Hippocampal formation (tissue), 2 donors: ENCODE measurements around the gene SPEM1.

Experiments used
- DNase-seq, 2 donors: peaks; one replicate each; lab custom pipeline; 2025; lab: John Stamatoyannopoulos, UW

SPEM1 gene

GRCh38 chr17:7418472-7419152 lies 1.5 kb upstream of the SPEM1 start:
- DNase-seq = no peak

DNA sequence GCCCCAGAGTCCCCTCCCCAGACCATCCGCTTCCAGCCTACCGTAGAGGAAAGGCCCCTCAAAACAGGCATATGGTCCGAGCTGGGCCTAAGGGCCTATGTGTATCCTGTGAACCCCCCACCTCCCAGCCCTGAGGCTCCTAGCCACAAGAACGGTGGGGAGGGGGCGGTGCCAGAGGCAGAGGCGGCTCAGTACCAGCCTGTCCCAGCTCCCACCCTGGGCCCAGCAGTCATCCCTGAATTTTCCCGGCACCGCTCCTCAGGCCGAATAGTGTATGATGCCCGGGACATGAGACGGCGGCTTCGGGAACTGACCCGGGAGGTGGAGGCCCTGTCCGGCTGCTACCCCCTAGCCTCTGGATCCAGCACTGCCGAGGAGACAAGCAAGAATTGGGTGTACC lies 1.1 kb downstream of the SPEM1 start:
- DNase-seq = no peak

DNA sequence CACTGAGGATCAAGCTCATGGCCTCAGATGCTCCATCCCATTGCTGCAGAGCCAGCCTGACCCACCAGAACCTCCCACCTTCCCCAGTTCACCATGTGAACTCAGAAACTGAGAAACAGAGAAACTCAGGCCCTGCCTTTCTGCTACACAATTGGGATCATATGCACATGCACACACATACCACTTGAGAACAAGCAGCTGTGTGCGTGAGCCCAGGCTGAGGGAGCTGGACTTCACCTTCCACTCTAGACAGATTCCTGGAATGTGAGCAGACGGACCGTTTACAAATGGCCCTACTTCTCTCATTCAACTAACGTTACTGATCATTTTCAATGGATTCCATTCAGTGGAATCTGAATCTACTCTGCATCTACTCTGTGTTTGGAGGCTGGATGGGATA lies 3.6 kb downstream of the SPEM1 start:
- no peak for DNase-seq

GRCh38 chr17:7425316-7425715 lies 5.2 kb downstream of the SPEM1 start, which contains the start of gene SPEM2:
Gene SPEM2 (plus strand): TSS chr17:7425616. CDS start chr17:7425689, 73 bp downstream.
- no peak for DNase-seq

DNA sequence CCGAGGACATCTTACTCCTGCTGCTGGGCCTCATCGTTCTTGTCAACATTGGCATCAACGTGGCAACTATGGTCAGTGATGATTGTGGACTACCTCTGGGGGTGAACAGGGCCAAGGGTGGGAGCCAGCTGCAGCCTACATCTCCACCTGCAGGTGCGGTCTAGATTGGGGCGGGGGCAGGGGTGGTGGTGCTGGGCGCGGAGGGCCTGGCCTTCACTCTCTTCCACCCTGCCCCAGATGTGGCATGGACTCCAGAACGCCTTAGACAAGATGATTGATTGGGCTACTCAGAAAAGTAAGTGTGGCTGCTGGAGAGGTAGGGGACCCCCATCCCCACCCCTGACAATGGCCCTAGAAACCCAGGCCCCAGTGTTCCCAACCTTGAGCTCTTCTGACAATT lies 5.6 kb downstream of the SPEM1 start:
- DNase-seq = no peak

- no peak for DNase-seq
Observed at GRCh38 chr17:7426203-7426863, 6.2 kb downstream of the SPEM1 start.

- no peak for DNase-seq
Observed at GRCh38 chr17:7426896-7427489, 6.9 kb downstream of the SPEM1 start.

DNA sequence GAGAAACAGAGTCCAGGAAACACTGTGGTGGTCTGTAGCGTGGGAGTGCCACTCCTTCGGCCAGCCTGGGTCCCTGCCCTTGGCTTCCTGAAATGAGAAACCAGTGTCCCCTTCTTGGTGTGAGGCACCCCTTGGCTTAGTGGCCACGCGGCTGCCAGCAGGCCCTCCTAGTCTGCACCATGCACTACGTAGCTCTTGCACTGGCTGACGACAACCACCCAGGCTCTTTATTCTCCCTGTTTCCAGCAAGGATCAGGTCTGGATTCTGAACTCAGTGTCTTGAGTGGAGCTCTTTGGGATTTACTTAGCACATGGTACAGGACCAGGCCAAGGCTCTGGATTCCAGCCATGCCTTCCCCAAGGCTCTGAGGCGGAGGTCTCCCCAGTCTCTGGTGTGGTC lies 7.4 kb downstream of the SPEM1 start:
- DNase-seq = no peak

DNA sequence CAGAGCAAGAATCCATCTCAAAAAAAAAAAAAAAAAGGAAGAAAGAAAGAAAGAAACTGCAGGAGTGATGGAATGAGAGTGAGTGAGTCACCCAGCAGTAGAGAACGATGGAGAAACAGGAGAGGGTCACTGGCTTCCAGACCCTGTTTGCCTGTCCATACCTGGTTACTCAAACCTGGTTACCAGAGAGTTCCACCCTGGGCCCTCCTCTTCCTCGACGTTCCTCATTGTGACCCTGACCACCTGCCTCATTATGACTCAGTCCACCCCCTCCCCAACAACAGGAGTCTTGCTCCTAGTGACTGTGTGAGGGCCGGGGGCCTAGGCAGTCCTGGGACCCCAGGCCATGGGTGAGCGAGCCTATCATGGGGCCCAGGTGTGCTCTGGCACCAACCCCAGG lies 8.4 kb downstream of the SPEM1 start, which contains the start of gene SPEM3:
Gene SPEM3 (plus strand): TSS at position 301 of the 400 bp plus-strand sequence. CDS start 46 bp downstream, at position 347.
- no peak for DNase-seq

GRCh38 chr17:7429722-7430121 lies 9.6 kb downstream of the SPEM1 start:
- DNase-seq = no peak

DNA sequence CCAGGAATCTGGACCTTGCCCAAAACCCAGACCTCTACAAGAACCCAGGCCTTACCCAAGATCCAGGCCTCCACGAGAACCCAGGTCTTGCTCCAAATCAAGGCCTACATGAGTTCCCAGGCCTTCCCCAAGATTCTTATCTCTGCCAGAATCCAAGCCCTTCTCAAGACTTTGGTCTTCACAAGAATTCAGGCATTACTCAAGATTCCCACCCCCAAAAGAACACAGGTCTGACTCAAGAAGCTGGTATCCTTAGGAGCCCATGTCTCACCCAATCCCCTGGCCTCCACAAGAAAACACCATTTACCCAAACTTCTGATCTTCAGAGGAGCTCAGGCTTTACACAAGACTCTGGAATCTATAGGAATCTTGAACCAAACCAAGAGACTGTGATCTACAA lies 11.1 kb downstream of the SPEM1 start:
- DNase-seq = no peak

DNA sequence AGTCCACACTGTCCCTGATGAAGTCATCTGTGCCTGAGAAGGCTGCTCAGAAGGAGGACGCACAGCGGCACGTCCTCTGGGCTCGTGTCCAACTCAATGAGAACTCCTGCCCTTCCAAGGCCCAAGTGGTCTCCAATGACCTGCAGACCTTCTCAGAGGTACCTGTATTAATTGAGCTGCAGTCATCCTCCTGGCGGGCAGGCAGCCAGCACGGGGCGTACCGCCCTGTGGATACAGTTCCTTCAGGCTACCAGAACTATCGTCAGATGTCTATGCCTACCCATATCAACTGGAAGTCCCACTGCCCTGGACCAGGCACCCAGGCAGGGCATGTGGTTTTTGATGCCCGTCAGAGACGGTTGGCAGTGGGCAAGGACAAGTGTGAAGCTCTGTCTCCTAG lies 12.2 kb downstream of the SPEM1 start:
- DNase-seq = no peak

GRCh38 chr17:7435676-7436555 lies 15.8 kb downstream of the SPEM1 start:
- peak in 1 of 2 donors; percentile 23 for DNase-seq

- DNase-seq = peak; percentile 44 to 53
Observed at GRCh38 chr17:7436556-7437368, 16.6 kb downstream of the SPEM1 start.

- DNase-seq = no peak
Observed at GRCh38 chr17:7437369-7437863, 17.3 kb downstream of the SPEM1 start.

DNA sequence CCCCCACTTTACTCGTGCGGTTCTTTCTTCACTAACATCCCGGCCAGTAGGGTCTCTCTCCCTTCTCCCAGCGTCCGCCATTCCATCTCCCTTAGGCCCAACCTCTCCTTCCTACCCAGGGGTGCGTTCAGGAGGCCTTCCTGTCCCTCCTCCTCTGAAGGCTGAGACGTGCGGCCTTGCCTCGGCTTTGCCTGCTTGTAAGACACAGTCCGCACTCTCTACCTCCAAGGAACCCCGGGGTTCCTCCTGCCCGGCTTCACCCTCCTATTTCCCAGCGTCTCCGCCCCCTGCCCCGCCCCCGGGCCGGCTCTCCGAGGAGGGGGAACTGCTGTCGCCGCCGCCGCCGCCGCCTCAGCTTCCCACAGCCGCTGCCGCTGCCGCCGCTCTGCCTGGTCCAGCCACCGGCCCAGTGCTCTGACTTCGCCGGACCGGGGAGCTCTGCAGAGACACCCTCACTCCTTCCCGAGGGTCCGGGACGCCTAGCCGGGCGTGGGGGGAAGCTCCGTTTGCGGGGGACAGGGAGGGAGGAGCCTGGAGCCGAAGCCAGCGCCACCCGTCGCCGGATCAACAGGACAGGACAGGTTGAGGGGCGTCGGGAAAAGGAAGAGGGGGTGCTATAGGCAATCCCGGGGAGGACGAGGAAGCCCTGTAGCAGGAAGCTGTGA lies 18.0 kb downstream of the SPEM1 start:
- DNase-seq = peak; percentile 17 to 54

DNA sequence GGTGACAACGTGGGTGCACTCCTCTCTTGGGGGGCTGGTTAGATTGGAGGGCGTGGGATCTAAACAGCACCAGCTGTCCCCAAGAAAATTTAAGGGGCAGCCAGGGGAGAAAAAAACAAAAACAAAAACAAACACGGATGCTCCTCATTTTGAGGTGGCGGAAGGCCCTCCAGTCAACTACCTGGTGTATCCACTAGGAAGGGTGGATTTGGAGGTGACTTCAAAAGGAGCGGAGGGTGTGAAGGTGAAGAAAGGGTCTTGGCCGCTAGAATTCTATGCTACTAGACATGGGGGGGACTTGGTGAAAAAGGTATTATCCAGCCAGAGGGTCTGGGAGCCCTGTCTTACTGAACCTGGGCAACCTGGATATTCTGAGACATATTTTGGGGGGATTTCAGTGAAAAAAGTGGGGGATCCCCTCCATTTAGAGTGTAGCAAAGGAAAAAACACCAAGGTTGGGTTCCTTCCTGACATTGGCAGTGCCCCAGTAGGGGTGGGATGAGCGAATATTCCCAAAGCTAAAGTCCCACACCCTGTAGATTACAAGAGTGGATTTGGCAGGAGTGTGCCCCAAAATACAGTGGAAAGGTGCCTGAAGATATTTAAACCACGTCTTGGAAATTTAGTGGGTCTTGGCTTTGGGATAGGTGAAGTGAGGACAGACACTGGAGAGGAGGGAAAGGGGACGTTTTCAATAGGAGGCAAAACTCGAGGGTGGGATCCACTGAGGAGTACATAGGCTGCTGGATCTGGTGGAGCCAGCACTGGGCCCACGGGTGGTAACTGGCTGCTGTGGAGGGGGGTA lies 18.7 kb downstream of the SPEM1 start:
- no peak for DNase-seq

DNA sequence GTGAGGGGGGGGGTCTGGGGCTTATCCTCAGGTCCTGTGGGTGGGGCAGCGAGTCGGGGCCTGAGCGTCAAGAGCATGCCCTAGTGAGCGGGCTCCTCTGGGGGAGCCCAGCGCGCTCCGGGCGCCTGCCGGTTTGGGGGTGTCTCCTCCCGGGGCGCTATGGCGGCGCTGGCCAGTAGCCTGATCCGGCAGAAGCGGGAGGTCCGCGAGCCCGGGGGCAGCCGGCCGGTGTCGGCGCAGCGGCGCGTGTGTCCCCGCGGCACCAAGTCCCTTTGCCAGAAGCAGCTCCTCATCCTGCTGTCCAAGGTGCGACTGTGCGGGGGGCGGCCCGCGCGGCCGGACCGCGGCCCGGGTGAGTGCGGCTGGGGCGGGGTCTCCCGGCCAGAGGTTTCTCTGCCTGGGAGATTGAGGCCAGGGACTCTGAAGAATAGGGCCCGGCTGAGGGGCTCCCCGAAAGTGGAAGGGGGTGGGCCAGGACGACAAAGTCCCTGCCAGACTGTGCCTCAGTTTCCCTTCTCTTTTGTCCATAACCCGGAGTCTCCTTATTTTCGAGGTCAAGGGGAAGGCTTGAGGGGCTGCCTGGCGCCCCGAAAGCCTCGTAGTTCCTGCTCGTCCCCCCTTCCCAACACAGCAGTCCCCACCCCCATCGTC lies 19.5 kb downstream of the SPEM1 start, which contains the start of gene FGF11:
Gene FGF11 (plus strand): TSS at position 51 of the 651 bp plus-strand sequence. CDS start 109 bp downstream, at position 160.
- DNase-seq = no peak
